DMS53 treated with DMSO at 0.1 percent for 48 hours (cell line): ENCODE data around the gene RNF150.
"Not testable (repeated sequence)": the region's sequence is repeated elsewhere in the genome, so short reads cannot be mapped to it uniquely, and the experiment has no call there.

Experiments used
- DNase-seq: peaks from one replicate; lab custom pipeline; 2025; ENCODE audit not compliant: unreplicated experiment; lab: John Stamatoyannopoulos, UW

Gene RNF150

GRCh38 chr4:140834839-140835495, 298.3 kb downstream of the RNF150 start:
- DNase-seq, result no peak

DNA sequence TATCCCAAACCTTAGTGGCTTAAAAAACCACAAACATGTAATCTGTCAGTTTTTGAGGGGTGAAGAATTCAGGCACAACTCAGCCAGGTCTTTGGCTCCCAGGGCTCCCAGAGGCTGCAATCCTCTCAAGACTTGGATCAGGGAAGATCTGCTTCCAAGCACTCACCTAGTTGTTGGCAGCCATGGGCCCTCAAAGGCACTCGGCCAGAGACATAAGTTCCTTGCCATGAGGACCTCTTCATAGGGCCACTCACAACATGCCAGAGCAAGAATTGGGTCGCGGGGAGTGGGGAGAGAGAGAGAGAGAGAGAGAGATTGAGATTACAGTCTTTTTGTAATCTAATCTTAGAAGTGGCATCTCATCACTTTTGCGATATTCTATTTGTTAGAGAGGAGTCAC, 300.0 kb downstream of the RNF150 start:
- DNase-seq, result no peak

DNA sequence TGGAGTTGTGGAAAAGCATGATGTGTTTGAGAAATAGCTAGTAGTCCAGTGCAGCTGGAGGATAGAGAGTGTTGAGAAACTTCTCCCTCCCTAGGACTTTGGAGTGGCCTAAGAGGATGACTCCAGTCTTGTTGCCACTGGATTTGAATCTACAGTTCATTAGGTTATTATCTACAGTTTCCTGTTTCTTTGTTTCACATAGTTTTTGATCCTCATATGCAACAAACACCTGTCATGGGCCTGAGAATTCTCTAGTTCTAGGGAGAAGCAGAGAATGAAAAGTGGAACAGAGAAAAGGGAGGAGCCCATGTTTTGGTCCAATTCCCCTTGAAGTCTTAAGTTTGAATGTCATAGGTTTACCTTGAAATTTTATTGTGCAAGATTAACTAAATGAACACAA, 303.4 kb downstream of the RNF150 start:
- no peak for DNase-seq

DNA sequence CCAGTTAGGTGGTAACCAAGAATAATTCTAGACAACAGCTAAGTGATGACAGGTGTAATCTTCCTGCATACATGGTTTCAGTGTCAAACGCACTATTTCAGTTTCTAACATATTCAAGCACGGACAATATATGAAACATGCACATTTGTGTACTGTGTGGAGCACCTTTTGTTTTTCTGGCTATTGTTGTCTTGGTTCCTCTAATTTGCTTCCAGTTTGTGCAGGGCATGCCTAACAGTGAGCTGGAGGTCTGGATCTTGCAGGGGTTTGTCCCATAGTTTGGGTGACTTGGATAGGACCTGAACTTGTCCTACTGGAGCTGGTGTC, 306.6 kb downstream of the RNF150 start:
- DNase-seq, result no peak

GRCh38 chr4:140820520-140820919, 312.7 kb downstream of the RNF150 start:
- not testable (repeated sequence) for DNase-seq

DNA sequence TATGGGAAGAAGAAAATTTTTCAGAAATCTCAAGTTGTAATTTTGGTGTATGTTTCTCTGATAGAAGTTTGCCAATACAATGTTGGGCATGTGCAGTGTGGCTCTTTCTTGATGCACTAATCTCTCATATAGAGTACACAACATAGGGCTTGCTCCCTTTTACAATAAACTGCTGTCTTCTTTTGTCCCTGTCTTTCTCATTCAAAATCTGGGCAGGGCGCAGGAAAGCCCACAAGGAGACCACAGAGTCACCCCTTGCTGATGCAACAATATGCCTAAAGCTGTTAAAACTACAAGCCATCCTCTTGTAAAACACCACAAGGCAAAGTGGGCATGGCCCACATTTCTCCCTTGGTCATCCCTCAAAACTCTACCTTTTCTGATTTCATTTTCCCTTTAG, 313.7 kb downstream of the RNF150 start:
- no peak for DNase-seq

- no peak for DNase-seq
Measured at GRCh38 chr4:140818433-140818832, 314.8 kb downstream of the RNF150 start.

DNA sequence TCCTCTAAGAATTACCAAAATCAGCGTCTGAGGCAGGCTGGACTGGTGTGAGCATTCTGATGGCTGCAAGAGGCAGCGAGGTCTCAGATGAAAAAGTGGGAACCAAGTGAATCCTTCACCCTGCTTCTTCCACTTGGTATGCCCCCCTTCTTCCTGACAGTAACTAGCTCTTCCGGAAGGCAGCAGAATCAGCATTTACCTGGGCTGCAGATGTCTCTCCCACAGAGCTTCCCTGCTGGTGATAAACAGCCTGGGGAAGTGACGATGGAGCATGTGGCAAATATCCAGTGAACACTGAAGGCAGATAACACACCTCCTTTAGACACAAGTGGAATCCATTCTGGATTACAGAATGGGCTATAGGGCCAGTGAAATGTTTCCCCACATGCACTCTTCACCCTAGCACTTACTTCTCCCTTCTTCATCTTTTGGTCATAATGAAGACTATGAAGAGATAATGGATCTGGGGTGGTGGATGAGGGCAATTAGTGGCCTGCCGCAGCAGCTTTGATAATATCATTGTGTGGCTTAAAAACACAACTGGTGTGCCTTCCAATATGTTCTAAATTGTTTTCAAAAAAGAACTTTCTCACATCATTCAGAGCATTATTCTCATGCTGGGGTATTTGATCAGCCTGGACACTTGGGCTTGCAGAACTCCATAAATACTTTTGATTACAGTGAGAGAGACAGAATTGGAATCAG, 316.3 kb downstream of the RNF150 start:
- DNase-seq, result no peak

- no peak for DNase-seq
Measured at GRCh38 chr4:140813804-140814203, 319.5 kb downstream of the RNF150 start.

- DNase-seq, result no peak
Measured at GRCh38 chr4:140812916-140813315, 320.4 kb downstream of the RNF150 start.

DNA sequence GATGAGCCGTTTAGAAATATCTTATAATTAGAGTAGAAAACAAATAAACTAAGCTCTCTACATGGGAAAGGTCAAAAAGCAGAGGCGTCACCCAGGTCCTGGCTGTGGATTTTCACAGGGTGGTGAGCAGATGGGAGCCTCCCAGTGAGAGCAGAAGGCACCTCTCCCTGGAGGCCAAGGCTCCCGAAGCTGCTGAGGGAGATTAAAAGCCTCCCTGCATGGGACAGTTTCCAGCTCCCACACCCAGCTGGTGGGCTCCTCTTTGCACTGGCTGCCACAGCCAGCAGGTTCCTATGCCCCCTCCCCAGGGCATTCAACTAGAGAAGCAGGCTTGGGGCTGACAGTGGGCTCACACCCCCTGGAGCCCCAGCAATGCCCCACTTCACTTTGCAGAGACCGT, 321.8 kb downstream of the RNF150 start:
- no peak for DNase-seq

DNA sequence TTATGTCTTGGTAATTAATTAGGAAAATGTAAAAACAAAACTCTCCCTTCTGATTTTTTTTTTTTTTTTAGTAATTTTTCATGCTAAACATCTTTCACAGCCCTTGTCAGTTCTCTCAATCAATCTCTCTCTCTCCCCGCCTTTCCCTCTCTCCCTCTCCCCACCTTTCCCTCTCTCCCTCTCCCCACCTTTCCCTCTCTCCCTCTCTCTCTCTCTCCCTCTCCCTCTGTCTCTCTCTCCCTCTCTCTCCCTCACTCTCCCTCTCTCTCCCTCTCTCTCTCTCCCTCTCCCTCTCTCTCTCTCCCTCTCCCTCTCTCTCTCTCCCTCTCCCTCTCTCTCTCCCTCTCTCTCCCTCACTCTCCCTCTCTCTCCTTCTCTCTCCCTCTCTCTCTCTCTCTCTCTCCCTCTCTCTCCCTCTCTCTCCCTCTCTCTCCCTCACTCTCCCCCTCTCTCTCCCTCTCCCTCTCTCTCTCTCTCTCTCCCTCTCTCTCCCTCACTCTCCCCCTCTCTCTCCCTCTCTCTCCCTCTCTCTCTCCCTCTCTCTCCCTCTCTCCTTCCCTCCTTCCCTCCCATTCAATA, 322.6 kb downstream of the RNF150 start:
- not testable (repeated sequence) for DNase-seq
